ENCODE measurements around the gene TMEM109. TPM values are rescaled to one million over a fixed set of nuclear protein-coding genes. Genes with fewer than 3 reads are reported as not detected.
A peak's percentile ranks its signal among the peaks of the same experiment; 100 is the strongest.

Gene TMEM109
- total and polyA plus RNA-seq, 2 of the 13 experiments (the other 11 are each of a cell fraction or from before 2014, with no cell fraction given), result 7.7 to 18.0 TPM

- TF ChIP-seq PRDM15 (CRISPR knock-in tag; IDR thresholded peaks at IDR 0.05) (0 out of 2 replicates have a peak, but pooled peaks have one; percentile 27), ESRRA (CRISPR knock-in tag; IDR thresholded peaks at IDR 0.05; ENCODE audit: low read depth) (peak; percentile 72), WIZ (CRISPR knock-in tag; IDR thresholded peaks at IDR 0.05) (0 out of 2 replicates have a peak, but pooled peaks have one; percentile 25), ZNF101 (CRISPR knock-in tag; IDR thresholded peaks at IDR 0.05; ENCODE audit: borderline replicate concordance, low read depth) (no peak), ZNF335 (CRISPR knock-in tag; IDR thresholded peaks at IDR 0.05) (0 out of 2 replicates have a peak, but pooled peaks have one; percentile 32), HOXA5 (CRISPR knock-in tag; IDR thresholded peaks at IDR 0.05) (peak; percentile 37; the same call in 1 of the 2 replicates), ZSCAN21 (CRISPR knock-in tag; IDR thresholded peaks at IDR 0.05; ENCODE audit: borderline replicate concordance) (peak; percentile 50; the same call in 1 of the 2 replicates), CEBPG (CRISPR knock-in tag; IDR thresholded peaks at IDR 0.05) (no peak), ZBTB10 (CRISPR knock-in tag; IDR thresholded peaks at IDR 0.05; ENCODE audit: borderline replicate concordance) (peak; percentile 61; the same call in 1 of the 2 replicates), RORA (CRISPR knock-in tag; IDR thresholded peaks at IDR 0.05) (no peak), MXI1 (IDR thresholded peaks at IDR 0.05; ENCODE audit: borderline replicate concordance, low read depth, low read length) (peak; percentile 95)
- TF ChIP-seq, protein P1, sequence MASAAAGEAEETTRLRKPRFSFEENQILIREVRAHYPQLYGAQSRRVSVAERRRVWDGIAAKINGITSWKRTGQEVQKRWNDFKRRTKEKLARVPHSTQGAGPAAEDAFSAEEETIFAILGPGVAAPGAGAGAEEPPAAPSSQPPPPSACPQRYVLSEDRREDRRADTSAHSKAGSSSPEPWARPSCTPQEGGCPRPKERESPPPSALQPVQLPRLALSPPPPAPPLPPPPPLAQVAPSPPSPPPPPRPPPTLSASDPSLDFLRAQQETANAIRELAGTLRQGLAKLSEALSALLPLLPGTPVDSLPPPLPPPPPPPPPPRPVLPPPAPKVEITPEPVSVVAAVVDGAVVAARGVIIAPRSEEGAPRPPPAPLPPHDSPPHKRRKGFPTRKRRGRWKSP (CRISPR knock-in tag; IDR thresholded peaks at IDR 0.05), result peak; percentile 90; the same call in 1 of the 2 replicates
- TF ChIP-seq, protein P2, sequence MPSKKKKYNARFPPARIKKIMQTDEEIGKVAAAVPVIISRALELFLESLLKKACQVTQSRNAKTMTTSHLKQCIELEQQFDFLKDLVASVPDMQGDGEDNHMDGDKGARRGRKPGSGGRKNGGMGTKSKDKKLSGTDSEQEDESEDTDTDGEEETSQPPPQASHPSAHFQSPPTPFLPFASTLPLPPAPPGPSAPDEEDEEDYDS (CRISPR knock-in tag; IDR thresholded peaks at IDR 0.05), result peak; percentile 49; the same call in 1 of the 2 replicates
- TF ChIP-seq, protein P3, sequence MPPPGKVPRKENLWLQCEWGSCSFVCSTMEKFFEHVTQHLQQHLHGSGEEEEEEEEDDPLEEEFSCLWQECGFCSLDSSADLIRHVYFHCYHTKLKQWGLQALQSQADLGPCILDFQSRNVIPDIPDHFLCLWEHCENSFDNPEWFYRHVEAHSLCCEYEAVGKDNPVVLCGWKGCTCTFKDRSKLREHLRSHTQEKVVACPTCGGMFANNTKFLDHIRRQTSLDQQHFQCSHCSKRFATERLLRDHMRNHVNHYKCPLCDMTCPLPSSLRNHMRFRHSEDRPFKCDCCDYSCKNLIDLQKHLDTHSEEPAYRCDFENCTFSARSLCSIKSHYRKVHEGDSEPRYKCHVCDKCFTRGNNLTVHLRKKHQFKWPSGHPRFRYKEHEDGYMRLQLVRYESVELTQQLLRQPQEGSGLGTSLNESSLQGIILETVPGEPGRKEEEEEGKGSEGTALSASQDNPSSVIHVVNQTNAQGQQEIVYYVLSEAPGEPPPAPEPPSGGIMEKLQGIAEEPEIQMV (CRISPR knock-in tag; IDR thresholded peaks at IDR 0.05; ENCODE audit: low read depth), result peak; percentile 64
- TF ChIP-seq, protein P4, sequence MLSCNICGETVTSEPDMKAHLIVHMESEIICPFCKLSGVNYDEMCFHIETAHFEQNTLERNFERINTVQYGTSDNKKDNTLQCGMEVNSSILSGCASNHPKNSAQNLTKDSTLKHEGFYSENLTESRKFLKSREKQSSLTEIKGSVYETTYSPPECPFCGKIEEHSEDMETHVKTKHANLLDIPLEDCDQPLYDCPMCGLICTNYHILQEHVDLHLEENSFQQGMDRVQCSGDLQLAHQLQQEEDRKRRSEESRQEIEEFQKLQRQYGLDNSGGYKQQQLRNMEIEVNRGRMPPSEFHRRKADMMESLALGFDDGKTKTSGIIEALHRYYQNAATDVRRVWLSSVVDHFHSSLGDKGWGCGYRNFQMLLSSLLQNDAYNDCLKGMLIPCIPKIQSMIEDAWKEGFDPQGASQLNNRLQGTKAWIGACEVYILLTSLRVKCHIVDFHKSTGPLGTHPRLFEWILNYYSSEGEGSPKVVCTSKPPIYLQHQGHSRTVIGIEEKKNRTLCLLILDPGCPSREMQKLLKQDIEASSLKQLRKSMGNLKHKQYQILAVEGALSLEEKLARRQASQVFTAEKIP (CRISPR knock-in tag; IDR thresholded peaks at IDR 0.05; ENCODE audit: borderline replicate concordance), result no peak
Measured at GRCh38 chr11:60906132-60906972, 7.6 kb upstream of the TMEM109 start, which contains the start of gene PRPF19 (continued).
